Measurements from ENCODE around the gene CARD6.
"Not testable (repeated sequence)": the region's sequence is repeated elsewhere in the genome, so short reads cannot be mapped to it uniquely, and the experiment has no call there.

CARD6 gene

GRCh38 chr5:40873286-40873880, 32.2 kb downstream of the CARD6 start:
- no peak for DNase-seq

DNA sequence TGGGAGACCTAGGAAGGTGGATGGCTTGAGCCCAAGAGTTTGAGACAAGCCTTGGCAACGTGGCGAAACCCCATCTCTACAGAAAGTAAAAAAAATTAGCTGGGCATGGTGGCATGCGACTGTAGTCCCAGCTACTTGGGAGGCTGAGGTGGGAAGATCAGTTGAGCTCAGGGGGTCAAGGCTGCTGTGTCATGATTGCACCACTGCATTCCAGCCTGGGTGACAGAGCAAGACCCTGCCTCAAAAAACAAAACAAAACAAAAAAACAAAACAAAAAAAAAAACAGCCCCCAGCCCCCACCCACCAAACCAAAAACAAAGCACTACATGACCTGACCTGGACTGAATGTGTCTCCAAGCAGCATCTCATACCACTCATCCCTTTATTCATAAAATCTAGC, 34.8 kb downstream of the CARD6 start:
- DNase-seq = no peak

DNA sequence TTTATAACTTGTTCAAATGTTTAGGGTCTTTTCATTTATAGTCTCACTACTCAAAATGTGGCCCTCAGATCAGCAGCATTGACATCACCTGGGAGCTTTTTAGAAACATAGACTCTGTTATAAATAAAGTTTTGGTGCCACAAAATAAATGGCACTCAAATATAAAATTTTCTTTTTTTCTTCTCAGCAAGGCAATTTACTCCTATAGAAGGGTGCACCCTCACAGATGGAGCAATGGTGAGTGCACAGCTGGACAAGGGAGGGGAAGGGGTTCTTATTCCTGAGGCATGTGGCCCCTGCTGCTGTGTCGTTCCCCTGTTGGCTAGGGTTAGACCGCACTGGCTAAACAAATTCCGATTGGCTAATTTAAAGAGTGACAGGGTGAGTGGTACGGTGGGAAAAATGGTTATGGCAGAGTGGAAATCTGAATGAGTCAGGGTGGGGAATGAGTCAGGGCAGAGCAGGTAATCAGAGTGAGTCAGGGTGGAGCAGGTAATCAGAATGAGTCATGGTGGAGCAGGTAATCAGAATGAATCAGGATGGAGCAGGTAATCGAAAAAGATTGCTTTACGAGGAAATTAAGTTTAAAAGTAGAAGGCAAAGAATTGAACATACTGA, 36.3 kb downstream of the CARD6 start:
- peak; percentile 7 to 10 for DNase-seq

GRCh38 chr5:40879163-40879942, 38.2 kb downstream of the CARD6 start:
- no peak for DNase-seq

GRCh38 chr5:40882291-40882690, 41.1 kb downstream of the CARD6 start:
- no peak for DNase-seq

- DNase-seq = not testable (repeated sequence)
Observed at GRCh38 chr5:40883051-40883450, 41.9 kb downstream of the CARD6 start.

GRCh38 chr5:40895440-40896425, 54.6 kb downstream of the CARD6 start:
- DNase-seq = not testable (repeated sequence)

GRCh38 chr5:40904205-40904993, 63.2 kb downstream of the CARD6 start:
- no peak for DNase-seq

GRCh38 chr5:40904994-40905306, 63.8 kb downstream of the CARD6 start:
- no peak for DNase-seq

GRCh38 chr5:40906351-40906751, 65.2 kb downstream of the CARD6 start:
- DNase-seq = no peak

- DNase-seq = no peak
Observed at GRCh38 chr5:40909264-40909663, 68.1 kb downstream of the CARD6 start, which contains the start of gene C7. Gene C7 (plus strand): TSS chr5:40909497. CDS start chr5:40909611, 114 bp downstream.

DNA sequence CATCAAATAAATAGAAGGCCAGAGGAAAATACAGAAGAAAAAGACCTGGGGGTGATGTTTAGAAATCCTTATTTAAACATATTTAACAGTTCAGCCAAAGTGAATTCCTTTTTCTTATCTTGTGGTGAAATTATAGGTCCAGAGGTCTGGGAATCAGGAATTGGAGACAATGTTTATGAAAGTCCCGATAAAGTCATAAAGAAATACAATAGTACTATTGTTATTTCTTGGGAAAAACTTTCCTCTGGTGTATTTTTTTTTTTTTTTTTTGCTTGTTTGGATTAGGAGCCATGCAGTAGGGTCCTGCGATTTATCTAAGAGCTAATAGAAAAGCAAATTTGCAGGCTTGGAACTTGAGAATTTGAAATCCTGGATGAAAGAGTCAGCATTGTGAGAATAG, 68.6 kb downstream of the CARD6 start:
- no peak for DNase-seq

Data from activated CD4-positive, alpha-beta T cell treated with anti-CD3 and anti-CD28 coated beads for 4 hours (primary cell).